Mesothelial cell of epicardium (in vitro differentiated cells): ENCODE results near the gene C19orf47. TPM values are rescaled to one million over a fixed set of nuclear protein-coding genes. Genes with fewer than 3 reads are reported as not detected.

Source experiments
- DNase-seq, 2 experiments: peaks; one replicate each; pipeline ENCODE4 v3.0.0; 2021; ENCODE audit warnings: low spot score in 2 of 2; ENCODE audit not compliant: unreplicated experiment in 2 of 2
- H3K27ac Mint-ChIP-seq: 2 replicates; pipeline ENCODE4 v1.8.0; 2021; ENCODE audit warnings: mixed read lengths
- H3K27me3 Mint-ChIP-seq: 2 replicates; pipeline ENCODE4 v1.8.0; 2021; ENCODE audit warnings: low read depth, mixed read lengths
- H3K36me3 Mint-ChIP-seq: 2 replicates; pipeline ENCODE4 v1.8.0; 2021; ENCODE audit warnings: mixed read lengths
- H3K4me1 Mint-ChIP-seq: 2 replicates; pipeline ENCODE4 v1.8.0; 2021; ENCODE audit warnings: mixed read lengths
- H3K4me3 Mint-ChIP-seq: 2 replicates; pipeline ENCODE4 v1.8.0; 2021; ENCODE audit warnings: mild to moderate bottlenecking, moderate library complexity, mixed read lengths
- H3K9me3 Mint-ChIP-seq: 2 replicates; pipeline ENCODE4 v1.8.0; 2021; ENCODE audit warnings: mixed read lengths
- CTCF ChIP-seq: fragments of 200-600 bp; sonication (generic); IDR thresholded peaks from one replicate; pipeline ENCODE4 v1.5.0; 2021; ENCODE audit warnings: antibody characterized with exemption; ENCODE audit not compliant: unreplicated experiment
- total RNA-seq: library from RNA; stranded (reverse); gene quantifications from 3 replicates; pipeline ENCODE4 v1.2.1, GENCODE V29; 2021

C19orf47 gene
- total RNA-seq, 1 donor from 2014 or later: 17.8 TPM

GRCh38 chr19:40278361-40279035 is 69.7 kb downstream of the C19orf47 start:
- Mint-ChIP-seq H3K36me3 (no peaks in the 10 kb centered on the region), H3K27ac (peak overlapping the region; percentile 48), H3K27me3 (no peaks in the 10 kb centered on the region), H3K4me3 (peak overlapping the region; percentile 6), H3K9me3 (no peaks in the 10 kb centered on the region), H3K4me1 (peaks cover 47% of the 10 kb centered on the region)
- DNase-seq: no peak
- no peak for TF ChIP-seq CTCF

GRCh38 chr19:40277356-40278059 is 70.7 kb downstream of the C19orf47 start:
- no peak for TF ChIP-seq CTCF

GRCh38 chr19:40274585-40275544 is 73.3 kb downstream of the C19orf47 start:
- H3K9me3 Mint-ChIP-seq: no peaks in the 10 kb centered on the region
- peaks cover 3% of the 10 kb centered on the region for H3K36me3 Mint-ChIP-seq
- H3K27ac Mint-ChIP-seq: peak overlapping the region; percentile 43
- no peak for DNase-seq
- TF ChIP-seq CTCF: no peak
- H3K4me1 Mint-ChIP-seq: peaks cover 26% of the 10 kb centered on the region
- no peak overlapping the region for H3K4me3 Mint-ChIP-seq
- no peaks in the 10 kb centered on the region for H3K27me3 Mint-ChIP-seq

More at GRCh38 chr19:40277356-40278059, 70.7 kb downstream of the C19orf47 start:
- Mint-ChIP-seq H3K4me3 (no peak overlapping the region), H3K27me3 (no peaks in the 10 kb centered on the region), H3K9me3 (no peaks in the 10 kb centered on the region), H3K36me3 (no peaks in the 10 kb centered on the region), H3K27ac (peak overlapping the region; percentile 48), H3K4me1 (peaks cover 37% of the 10 kb centered on the region)
- no peak for DNase-seq

- Mint-ChIP-seq H3K27me3 (no peaks in the 10 kb centered on the region), H3K36me3 (peaks cover 9% of the 10 kb centered on the region), H3K27ac (peak overlapping the region; percentile 7), H3K9me3 (no peaks in the 10 kb centered on the region), H3K4me3 (no peak overlapping the region), H3K4me1 (peaks cover 20% of the 10 kb centered on the region)
- DNase-seq: no peak
- no peak for TF ChIP-seq CTCF
Measured at GRCh38 chr19:40273469-40274360, 74.5 kb downstream of the C19orf47 start.

GRCh38 chr19:40272261-40272660 is 75.9 kb downstream of the C19orf47 start:
- H3K27ac Mint-ChIP-seq: no peak overlapping the region
- peaks cover 6% of the 10 kb centered on the region for H3K4me1 Mint-ChIP-seq
- no peak for DNase-seq
- no peaks in the 10 kb centered on the region for H3K9me3 Mint-ChIP-seq
- H3K36me3 Mint-ChIP-seq: peaks cover 9% of the 10 kb centered on the region
- no peak for TF ChIP-seq CTCF
- no peaks in the 10 kb centered on the region for H3K27me3 Mint-ChIP-seq
- no peak overlapping the region for H3K4me3 Mint-ChIP-seq
